Amniotic epithelial cell (primary cell): ENCODE data around the gene CD81.
A peak's percentile ranks its signal among the peaks of the same experiment; 100 is the strongest.

Source experiments
- DNase-seq: peaks from one replicate; pipeline ENCODE4 v3.0.0-alpha.2; 2010; ENCODE audit warnings: low read depth

Gene CD81

GRCh38 chr11:2391181-2391975 lies 14.3 kb downstream of the CD81 start:
- DNase-seq: no peak

GRCh38 chr11:2392241-2392959 lies 15.3 kb downstream of the CD81 start:
- no peak for DNase-seq

DNA sequence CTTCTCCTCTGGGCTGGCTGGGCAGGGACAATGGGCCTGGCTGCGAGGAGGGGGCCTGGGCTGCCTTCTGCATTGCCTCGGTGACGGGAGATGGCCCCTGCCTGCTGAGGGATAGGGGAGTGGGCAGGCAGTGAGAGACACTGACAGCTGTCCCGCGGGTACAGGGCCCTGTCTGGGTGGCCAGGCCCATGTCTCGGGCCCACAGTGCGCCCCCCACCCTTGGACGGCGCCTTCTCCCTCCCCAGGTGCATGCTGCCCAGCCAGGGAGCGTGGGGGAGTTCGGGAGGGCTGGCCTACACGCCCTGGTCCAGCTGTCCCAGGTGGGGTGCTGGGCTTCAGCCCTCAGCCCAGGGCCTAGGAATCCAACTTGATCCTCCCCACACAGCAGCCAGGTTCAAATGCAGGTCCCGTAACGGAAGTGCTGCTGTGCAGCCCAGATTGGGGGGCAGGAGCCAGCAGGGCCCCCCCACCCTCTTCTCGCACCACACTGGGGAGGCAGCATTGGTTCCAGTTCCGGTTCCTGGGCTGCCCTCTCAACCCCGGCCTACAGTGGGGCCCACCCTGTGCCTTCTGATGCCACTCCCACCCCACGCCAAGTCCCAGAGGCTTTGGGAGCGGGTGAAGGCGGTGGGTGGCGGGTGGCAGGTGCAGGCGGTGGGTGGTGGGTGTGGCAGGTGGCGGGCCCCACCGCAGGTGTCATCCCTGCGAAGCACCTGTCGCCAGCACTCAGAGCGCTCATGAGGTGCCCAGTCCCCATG lies 16.2 kb downstream of the CD81 start:
- DNase-seq: no peak

GRCh38 chr11:2393941-2394817 lies 17.1 kb downstream of the CD81 start:
- DNase-seq: no peak

DNA sequence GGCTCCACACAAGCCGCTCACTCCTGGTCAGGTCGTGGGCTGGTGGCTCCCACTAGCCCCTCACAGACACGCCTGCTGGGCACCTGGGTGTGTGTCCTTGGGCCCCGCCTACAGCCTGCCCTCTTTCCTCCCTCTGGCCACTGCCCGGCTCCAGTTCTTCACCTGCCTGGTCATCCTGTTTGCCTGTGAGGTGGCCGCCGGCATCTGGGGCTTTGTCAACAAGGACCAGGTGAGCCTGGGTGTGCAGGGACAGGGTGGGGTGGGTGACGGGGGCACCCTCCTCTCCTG lies 17.7 kb downstream of the CD81 start:
- DNase-seq: no peak

- no peak for DNase-seq
Observed at GRCh38 chr11:2395211-2395730, 18.2 kb downstream of the CD81 start.

DNA sequence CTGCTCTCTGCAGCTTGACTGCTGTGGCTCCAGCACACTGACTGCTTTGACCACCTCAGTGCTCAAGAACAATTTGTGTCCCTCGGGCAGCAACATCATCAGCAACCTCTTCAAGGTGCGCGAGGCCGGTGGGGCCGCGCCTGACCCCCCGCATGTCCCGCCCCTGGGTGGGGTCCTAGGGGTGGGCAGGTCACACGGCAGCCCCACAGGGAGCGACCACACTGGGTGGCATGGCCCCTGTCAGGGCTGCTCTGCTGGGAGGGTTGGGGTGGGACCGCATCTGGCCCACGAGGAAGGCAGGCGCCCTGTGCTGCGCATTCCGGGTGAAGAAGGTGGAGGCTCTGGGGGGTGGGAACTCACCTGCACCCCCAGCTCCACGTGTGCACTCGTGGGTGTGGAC lies 18.7 kb downstream of the CD81 start:
- DNase-seq: no peak

DNA sequence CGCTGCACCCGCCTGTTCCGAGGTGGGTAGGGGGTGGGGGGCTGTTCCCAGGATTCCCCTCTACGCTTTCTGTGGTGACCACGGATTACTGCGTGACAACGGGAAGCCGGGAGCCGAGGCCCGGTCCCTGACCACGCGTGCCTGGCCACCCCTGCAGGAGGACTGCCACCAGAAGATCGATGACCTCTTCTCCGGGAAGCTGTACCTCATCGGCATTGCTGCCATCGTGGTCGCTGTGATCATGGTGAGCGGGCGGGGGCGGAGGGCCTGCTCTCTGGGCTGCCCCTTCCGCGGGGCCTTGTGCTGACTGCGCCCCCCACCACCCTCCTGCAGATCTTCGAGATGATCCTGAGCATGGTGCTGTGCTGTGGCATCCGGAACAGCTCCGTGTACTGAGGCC lies 19.4 kb downstream of the CD81 start:
- no peak for DNase-seq

GRCh38 chr11:2397005-2397404 lies 19.9 kb downstream of the CD81 start:
- no peak for DNase-seq

DNA sequence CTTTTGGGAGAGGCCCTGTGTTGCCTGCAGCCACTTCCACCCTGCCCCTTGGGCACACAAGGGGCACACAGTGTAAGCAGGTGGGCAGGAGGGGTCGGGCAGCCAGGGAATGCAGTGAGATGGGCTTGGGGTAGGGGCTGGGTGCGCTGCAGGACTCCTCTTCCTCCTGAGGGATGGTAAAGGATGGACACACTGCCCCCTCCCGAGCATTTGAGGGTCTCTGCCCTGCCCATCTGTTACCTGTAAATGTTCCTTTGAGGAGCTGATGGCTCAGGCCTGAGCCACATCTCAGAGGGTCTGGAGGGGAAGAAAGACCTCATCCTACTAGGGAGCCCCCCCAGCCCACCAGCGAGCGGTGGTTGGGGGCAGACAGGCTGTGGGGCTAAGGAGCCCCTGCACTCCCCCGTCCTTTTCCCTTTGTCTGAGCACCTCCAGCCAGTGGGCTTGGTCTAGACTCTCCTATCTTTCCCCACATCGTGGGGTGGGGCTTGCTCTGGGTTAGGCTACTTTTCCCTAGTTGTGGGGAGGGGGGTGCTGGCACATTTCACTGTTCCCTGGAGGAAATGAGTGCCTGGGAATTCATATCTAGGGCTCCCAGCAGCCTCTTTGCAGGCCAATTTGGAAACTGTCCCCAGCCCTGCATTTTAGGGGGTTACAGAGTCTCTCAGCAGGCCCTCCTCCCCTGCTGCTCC lies 21.7 kb downstream of the CD81 start:
- DNase-seq: no peak

DNA sequence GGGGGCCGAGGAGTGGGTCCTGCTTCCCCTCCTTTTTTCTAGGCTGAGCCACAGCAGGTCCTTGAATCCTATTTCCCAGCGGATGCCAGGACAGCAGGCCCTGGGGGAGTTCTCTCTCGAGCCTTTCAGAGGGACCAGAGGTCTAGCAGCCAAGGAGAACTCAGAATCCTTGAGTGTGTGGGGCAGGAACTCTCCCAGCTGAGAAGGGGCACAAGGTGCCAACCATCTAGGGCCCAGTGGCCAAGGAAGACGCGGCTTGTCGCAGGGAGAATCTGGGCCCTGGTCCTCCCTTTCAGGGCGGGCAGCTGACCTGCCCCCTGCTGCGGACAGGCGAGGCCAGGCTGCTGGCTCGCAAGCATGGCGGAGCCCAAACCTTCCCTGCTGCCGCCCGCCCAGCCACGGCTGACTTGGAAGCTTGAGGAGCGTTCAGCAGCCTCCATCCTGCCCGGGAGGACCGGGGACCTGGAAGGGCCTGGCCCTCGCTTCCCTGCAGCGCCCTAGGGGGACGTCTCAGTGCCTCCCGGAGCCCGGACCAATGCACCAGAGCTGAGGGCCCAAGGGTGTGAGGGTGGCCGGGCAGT lies 22.5 kb downstream of the CD81 start:
- peak; percentile 16 for DNase-seq

- DNase-seq: peak; percentile 100
Observed at GRCh38 chr11:2400069-2400761, 23.1 kb downstream of the CD81 start, which contains the start of gene TSSC4. Gene TSSC4, plus strand, starts transcription at chr11:2400750. Its CDS starts 1,884 bp downstream, at chr11:2402634.

DNA sequence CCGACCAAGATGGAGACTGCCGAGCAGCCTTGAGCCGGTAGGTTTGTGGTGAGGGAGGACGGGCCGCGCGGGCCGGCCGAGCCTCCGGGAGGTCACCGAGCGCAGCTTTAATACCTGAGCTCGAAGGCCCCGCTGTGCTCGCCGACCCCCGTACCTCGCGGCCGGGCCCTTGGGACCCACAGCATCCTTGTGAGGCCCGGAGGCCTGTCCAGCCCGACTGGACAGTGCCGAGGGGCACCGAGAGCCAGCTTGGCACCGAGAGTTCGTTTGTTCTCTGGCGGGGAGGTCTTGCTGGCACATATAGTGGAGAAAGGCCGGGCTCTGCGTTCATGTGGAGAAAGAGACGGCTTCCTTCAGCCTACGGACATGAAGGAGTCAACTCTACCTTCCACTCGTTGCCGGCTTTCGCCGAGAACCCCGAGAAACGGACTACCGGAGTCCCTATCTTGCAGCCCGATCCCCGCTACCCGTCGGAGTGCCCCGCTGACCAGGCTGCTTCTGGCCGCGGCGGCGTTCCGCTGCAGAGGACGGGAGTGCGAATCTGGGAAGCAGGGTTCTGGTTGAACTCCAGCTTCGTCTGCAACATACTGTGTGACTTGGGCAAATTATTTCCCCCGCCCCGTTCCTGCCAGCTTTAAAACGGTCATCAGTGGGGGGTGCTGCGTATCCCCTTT lies 23.8 kb downstream of the CD81 start:
- DNase-seq: no peak

DNA sequence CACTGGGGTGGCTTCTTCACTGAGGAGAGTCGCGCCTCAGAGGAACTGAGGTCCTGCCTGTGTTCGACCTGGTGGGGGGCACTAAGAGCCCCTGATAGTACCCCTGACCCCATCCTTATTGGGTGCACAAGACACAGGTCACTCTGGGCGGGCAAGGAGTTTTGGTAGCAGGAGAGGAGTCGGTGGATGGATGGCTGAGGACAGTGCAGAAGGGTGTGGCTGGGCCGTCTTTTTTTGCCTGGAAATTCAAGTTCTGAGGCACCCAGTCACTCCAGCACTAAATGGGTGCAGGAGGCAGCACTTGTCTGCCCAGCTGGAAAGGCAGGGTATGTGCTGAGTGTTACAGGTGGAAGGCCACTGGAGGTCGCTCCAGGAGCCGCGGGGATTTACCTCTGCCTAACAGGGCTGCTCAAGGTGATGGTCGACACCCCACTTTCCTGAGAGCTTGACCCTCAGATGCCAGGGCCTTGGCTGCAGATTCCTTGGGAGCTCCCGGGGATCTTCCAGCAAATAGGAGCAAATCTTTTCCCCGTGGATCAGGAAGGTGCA lies 24.4 kb downstream of the CD81 start:
- DNase-seq: no peak

DNA sequence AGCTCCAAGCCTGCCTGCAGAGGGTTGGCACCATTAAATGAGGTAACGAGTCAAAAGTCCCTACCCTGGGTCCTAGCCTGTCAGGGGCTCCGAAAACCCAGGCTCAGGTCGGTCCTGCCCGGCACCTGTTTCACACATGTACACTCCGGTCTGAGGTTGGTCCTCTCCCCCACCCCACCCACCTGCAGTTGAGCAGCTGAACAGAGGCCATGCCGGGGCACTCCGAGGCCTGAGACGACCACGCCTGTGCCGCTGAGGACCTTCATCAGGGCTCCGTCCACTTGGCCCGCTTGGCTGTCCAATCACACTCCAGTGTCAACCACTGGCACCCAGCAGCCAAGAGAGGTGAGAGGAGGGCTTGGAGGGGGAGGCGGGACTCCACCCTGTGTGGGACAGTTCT lies 25.0 kb downstream of the CD81 start:
- no peak for DNase-seq

DNA sequence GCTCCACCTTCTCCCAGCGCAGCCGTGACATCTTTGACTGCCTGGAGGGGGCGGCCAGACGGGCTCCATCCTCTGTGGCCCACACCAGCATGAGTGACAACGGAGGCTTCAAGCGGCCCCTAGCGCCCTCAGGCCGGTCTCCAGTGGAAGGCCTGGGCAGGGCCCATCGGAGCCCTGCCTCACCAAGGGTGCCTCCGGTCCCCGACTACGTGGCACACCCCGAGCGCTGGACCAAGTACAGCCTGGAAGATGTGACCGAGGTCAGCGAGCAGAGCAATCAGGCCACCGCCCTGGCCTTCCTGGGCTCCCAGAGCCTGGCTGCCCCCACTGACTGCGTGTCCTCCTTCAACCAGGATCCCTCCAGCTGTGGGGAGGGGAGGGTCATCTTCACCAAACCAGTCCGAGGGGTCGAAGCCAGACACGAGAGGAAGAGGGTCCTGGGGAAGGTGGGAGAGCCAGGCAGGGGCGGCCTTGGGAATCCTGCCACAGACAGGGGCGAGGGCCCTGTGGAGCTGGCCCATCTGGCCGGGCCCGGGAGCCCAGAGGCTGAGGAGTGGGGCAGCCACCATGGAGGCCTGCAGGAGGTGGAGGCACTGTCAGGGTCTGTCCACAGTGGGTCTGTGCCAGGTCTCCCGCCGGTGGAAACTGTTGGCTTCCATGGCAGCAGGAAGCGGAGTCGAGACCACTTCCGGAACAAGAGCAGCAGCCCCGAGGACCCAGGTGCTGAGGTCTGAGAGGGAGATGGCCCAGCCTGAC lies 26.0 kb downstream of the CD81 start:
- no peak for DNase-seq

DNA sequence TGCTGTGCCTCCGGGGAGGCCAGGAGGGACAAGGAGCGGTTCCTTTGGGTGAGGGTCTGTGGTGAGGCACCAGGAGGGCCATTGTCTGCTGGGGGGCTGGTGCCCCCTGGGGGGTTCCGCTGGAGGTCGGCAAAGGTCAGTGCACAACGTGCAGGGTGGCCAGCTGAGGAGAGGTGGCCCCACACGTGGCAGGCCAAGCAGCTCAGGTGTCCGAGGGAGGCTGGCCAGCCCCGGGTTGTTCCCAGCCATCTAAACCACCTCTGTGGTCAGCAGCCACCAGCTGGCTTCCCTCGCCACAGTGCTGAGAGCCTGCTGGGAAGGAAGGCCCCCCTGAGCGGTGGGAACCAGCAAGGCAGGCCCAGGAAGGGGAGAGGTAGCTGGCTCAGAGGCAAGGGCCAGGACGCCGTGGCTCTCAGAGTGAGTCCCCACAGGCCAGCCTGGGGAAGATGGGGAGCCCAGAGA lies 27.7 kb downstream of the CD81 start:
- DNase-seq: no peak

GRCh38 chr11:2406451-2406850 lies 29.3 kb downstream of the CD81 start:
- no peak for DNase-seq
